ENCODE results near the gene STRA6.

GRCh38 chr15:74211656-74212055 lies 9.1 kb upstream of the STRA6 start:
- TF ChIP-seq POLR2A (IDR thresholded peaks at IDR 0.05; ENCODE audit: low read length) (no peak), GATA1 (IDR thresholded peaks at IDR 0.05; ENCODE audit: low read depth, low read length) (no peak)

Measured in erythroblast (primary cell).